ENCODE results near the gene KLHL4. TPM values are rescaled to one million over a fixed set of nuclear protein-coding genes. Genes with fewer than 3 reads are reported as not detected.
"Not testable (repeated sequence)": the region's sequence is repeated elsewhere in the genome, so short reads cannot be mapped to it uniquely, and the experiment has no call there.

The KLHL4 gene
- total RNA-seq, 1 donor from 2014 or later, result 0.17 TPM

DNA sequence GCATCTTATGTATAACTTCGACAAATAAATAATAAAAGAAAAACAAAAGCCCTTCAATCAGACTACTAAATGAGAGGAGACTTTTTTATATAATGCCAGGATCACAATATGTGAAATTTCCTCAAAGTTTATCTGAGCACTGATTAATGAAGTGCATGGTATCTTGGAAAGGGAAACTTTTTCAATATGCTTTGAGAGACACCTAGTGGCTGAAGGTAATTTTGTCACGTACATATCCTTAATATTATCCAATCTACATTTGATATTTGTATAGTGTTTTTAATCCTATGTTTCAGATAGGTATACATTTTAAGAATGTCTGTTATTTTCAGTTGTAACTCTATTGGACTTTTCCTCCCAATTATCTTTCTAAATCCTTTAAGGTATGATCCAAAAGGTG is 146.8 kb downstream of the KLHL4 start:
- no peaks in the 10 kb centered on the region for H3K27me3 ChIP-seq
- TF ChIP-seq, protein P1, sequence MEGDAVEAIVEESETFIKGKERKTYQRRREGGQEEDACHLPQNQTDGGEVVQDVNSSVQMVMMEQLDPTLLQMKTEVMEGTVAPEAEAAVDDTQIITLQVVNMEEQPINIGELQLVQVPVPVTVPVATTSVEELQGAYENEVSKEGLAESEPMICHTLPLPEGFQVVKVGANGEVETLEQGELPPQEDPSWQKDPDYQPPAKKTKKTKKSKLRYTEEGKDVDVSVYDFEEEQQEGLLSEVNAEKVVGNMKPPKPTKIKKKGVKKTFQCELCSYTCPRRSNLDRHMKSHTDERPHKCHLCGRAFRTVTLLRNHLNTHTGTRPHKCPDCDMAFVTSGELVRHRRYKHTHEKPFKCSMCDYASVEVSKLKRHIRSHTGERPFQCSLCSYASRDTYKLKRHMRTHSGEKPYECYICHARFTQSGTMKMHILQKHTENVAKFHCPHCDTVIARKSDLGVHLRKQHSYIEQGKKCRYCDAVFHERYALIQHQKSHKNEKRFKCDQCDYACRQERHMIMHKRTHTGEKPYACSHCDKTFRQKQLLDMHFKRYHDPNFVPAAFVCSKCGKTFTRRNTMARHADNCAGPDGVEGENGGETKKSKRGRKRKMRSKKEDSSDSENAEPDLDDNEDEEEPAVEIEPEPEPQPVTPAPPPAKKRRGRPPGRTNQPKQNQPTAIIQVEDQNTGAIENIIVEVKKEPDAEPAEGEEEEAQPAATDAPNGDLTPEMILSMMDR (IDR thresholded peaks at IDR 0.05), result peak; percentile 71
- TF ChIP-seq EZH2phosphoT487 (IDR thresholded peaks at IDR 0.05) (no peak), EZH2 (IDR thresholded peaks at IDR 0.05) (no peak)
- Mint-ChIP-seq H3K27ac (no peak overlapping the region), H3K4me3 (no peak overlapping the region), H3K36me3 (no peaks in the 10 kb centered on the region), H3K4me1 (no peaks in the 10 kb centered on the region), H3K27me3 (ENCODE audit: insufficient read depth, low read depth) (no peaks in the 10 kb centered on the region), H3K9me3 (no peaks in the 10 kb centered on the region)
- H3K4me2 ChIP-seq, result no peak overlapping the region
- no peaks in the 10 kb centered on the region for H3F3A ChIP-seq (ENCODE audit: low read depth)
- H4K20me1 ChIP-seq (ENCODE audit: low read depth), result no peaks in the 10 kb centered on the region
- DNase-seq (ENCODE audit: low spot score), result peak; percentile 33
- H3K79me2 ChIP-seq (ENCODE audit: low read depth), result no peaks in the 10 kb centered on the region
- no peak overlapping the region for H3K4me3 ChIP-seq
- no peak overlapping the region for H2AFZ ChIP-seq (replicated peaks)
- H3K4me1 ChIP-seq, result no peaks in the 10 kb centered on the region
- H3K27ac ChIP-seq, result no peak overlapping the region
- no peaks in the 10 kb centered on the region for H3K36me3 ChIP-seq
- H3K9me3 ChIP-seq (ENCODE audit: low read depth), result no peaks in the 10 kb centered on the region
- H3K9ac ChIP-seq, result no peak overlapping the region

DNA sequence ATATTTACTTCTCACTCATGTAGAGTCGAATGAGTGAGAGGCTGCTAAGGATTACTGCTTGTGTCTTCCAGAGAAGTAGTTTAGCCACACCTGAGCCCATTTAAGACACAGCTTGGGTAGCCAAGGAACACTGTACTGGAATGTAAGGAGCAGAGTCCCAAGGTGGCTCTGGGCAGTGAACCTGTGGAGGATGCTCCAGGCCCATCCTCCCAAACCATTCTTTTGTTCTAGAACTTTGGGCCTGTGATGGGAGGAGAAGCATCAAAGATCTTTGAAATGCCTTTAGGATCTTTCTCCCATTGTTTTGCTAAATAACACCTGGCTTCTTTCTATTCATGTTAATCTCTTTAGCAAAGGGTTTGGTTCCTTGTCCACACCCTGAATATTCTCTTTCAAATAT is 162.2 kb downstream of the KLHL4 start:
- no peaks in the 10 kb centered on the region for H3K4me1 Mint-ChIP-seq
- no peak overlapping the region for H3K27ac Mint-ChIP-seq
- H3K9me3 Mint-ChIP-seq, result peaks cover 2% of the 10 kb centered on the region

GRCh38 chrX:87687703-87688102 is 170.1 kb downstream of the KLHL4 start:
- no peak overlapping the region for H3K9ac ChIP-seq
- Mint-ChIP-seq H3K27ac (no peak overlapping the region), H3K4me3 (no peak overlapping the region), H3K27me3 (ENCODE audit: insufficient read depth, low read depth) (peaks cover 2% of the 10 kb centered on the region), H3K9me3 (peaks cover 5% of the 10 kb centered on the region), H3K4me1 (peaks cover 8% of the 10 kb centered on the region), H3K36me3 (no peaks in the 10 kb centered on the region)
- no peaks in the 10 kb centered on the region for H3K9me3 ChIP-seq (ENCODE audit: low read depth)
- DNase-seq (ENCODE audit: low spot score), result no peak
- H3K27ac ChIP-seq, result no peak overlapping the region
- H2AFZ ChIP-seq (replicated peaks), result no peak overlapping the region
- no peaks in the 10 kb centered on the region for H3K27me3 ChIP-seq
- no peaks in the 10 kb centered on the region for H3K79me2 ChIP-seq (ENCODE audit: low read depth)
- H3F3A ChIP-seq (ENCODE audit: low read depth), result no peaks in the 10 kb centered on the region
- H3K4me1 ChIP-seq, result no peaks in the 10 kb centered on the region
- H3K4me3 ChIP-seq, result no peak overlapping the region
- no peaks in the 10 kb centered on the region for H3K36me3 ChIP-seq
- no peaks in the 10 kb centered on the region for H4K20me1 ChIP-seq (ENCODE audit: low read depth)
- TF ChIP-seq EZH2 (IDR thresholded peaks at IDR 0.05), result no peak
- TF ChIP-seq, protein P1 (IDR thresholded peaks at IDR 0.05), result no peak
- TF ChIP-seq EZH2phosphoT487 (IDR thresholded peaks at IDR 0.05), result no peak
- H3K4me2 ChIP-seq, result no peak overlapping the region

More for the DNA sequence above, 162.2 kb downstream of the KLHL4 start:
- Histone ChIP-seq H4K20me1 (ENCODE audit: low read depth) (no peaks in the 10 kb centered on the region), H3K9me3 (ENCODE audit: low read depth) (no peaks in the 10 kb centered on the region), H3K4me3 (no peak overlapping the region), H2AFZ (replicated peaks) (no peak overlapping the region), H3K4me2 (no peak overlapping the region), H3K27me3 (no peaks in the 10 kb centered on the region), H3K27ac (no peak overlapping the region), H3F3A (ENCODE audit: low read depth) (no peaks in the 10 kb centered on the region), H3K9ac (no peak overlapping the region), H3K4me1 (peaks cover 12% of the 10 kb centered on the region), H3K36me3 (no peaks in the 10 kb centered on the region), H3K79me2 (ENCODE audit: low read depth) (no peaks in the 10 kb centered on the region)
- Mint-ChIP-seq H3K27me3 (ENCODE audit: insufficient read depth, low read depth) (peaks cover 4% of the 10 kb centered on the region), H3K36me3 (no peaks in the 10 kb centered on the region), H3K4me3 (no peak overlapping the region)
- TF ChIP-seq, protein P1 (IDR thresholded peaks at IDR 0.05), result no peak
- TF ChIP-seq EZH2 (IDR thresholded peaks at IDR 0.05), result no peak
- no peak for TF ChIP-seq EZH2phosphoT487 (IDR thresholded peaks at IDR 0.05)
- DNase-seq (ENCODE audit: low spot score), result no peak

- not testable (repeated sequence) for H3K4me3 ChIP-seq; H3F3A ChIP-seq (ENCODE audit: low read depth); H3K36me3 ChIP-seq; H3K27ac ChIP-seq; H3K9me3 Mint-ChIP-seq; H3K4me1 ChIP-seq; H3K36me3 Mint-ChIP-seq; H3K9me3 ChIP-seq (ENCODE audit: low read depth); H3K9ac ChIP-seq; H4K20me1 ChIP-seq (ENCODE audit: low read depth); H3K4me2 ChIP-seq; H3K4me1 Mint-ChIP-seq; H2AFZ ChIP-seq (replicated peaks); H3K4me3 Mint-ChIP-seq; H3K27me3 ChIP-seq; DNase-seq (ENCODE audit: low spot score); H3K79me2 ChIP-seq (ENCODE audit: low read depth); H3K27me3 Mint-ChIP-seq (ENCODE audit: insufficient read depth, low read depth)
- peak overlapping the region; percentile 60 for H3K27ac Mint-ChIP-seq
These were observed 170.6 kb downstream of the KLHL4 start for GRCh38 chrX:87688113-87688748.

DNA sequence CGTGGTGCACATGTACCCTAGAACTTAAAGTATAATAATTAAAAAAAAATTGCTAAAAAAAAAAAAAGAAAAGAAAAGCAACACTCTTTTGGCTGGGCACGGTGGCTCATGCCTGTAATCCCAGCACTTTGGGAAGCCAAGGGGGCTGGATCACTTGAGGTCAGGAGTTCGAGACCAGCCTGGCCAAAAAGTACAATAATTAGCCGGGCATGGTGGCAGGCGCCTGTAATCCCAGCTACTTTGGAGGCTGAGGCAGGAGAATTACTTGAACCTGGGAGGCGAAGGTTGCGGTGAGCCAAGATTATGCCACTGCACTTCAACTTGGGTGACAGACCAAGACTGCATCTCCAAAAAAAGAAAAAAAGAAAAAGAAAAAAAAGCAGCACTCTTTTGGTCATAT is 171.6 kb downstream of the KLHL4 start:
- H3K9ac ChIP-seq; H3K9me3 Mint-ChIP-seq; H3K27me3 Mint-ChIP-seq (ENCODE audit: insufficient read depth, low read depth); H3K79me2 ChIP-seq (ENCODE audit: low read depth); H2AFZ ChIP-seq (replicated peaks); DNase-seq (ENCODE audit: low spot score); H3K27ac Mint-ChIP-seq; H3K4me3 ChIP-seq; H3F3A ChIP-seq (ENCODE audit: low read depth); H3K9me3 ChIP-seq (ENCODE audit: low read depth); H3K4me3 Mint-ChIP-seq; H3K4me1 ChIP-seq; H3K4me1 Mint-ChIP-seq; H3K36me3 Mint-ChIP-seq; H3K36me3 ChIP-seq; H3K4me2 ChIP-seq; H4K20me1 ChIP-seq (ENCODE audit: low read depth); H3K27ac ChIP-seq; H3K27me3 ChIP-seq: not testable (repeated sequence)
